ENCODE data around the gene YPEL1.

YPEL1 gene

GRCh38 chr22:21735200-21736083, at the start of gene YPEL1:
YPEL1 (minus strand) TSS chr22:21735794; CDS start chr22:21710744, 25,050 bp downstream.
- DNase-seq: peak; percentile 97

GRCh38 chr22:21780259-21780658, 44.7 kb upstream of the YPEL1 start:
- DNase-seq: no peak

GRCh38 chr22:21779444-21779843, 43.9 kb upstream of the YPEL1 start:
- DNase-seq: no peak

- DNase-seq: no peak
Observed at GRCh38 chr22:21778705-21779363, 43.2 kb upstream of the YPEL1 start.

- no peak for DNase-seq
Observed at GRCh38 chr22:21771631-21771976, 36.0 kb upstream of the YPEL1 start.

GRCh38 chr22:21768435-21768834, 32.8 kb upstream of the YPEL1 start:
- no peak for DNase-seq

- DNase-seq: no peak
Observed at GRCh38 chr22:21766691-21767462, 31.3 kb upstream of the YPEL1 start.

GRCh38 chr22:21765909-21766529, 30.4 kb upstream of the YPEL1 start:
- no peak for DNase-seq

- no peak for DNase-seq
Observed at GRCh38 chr22:21764038-21764804, 28.6 kb upstream of the YPEL1 start.

- no peak for DNase-seq
Observed at GRCh38 chr22:21762712-21763581, 27.4 kb upstream of the YPEL1 start.

GRCh38 chr22:21761994-21762680, 26.5 kb upstream of the YPEL1 start:
- DNase-seq: no peak

- DNase-seq: no peak
Observed at GRCh38 chr22:21761086-21761485, 25.5 kb upstream of the YPEL1 start.

GRCh38 chr22:21760640-21761039, 25.0 kb upstream of the YPEL1 start:
- DNase-seq: no peak

GRCh38 chr22:21759646-21760376, 24.2 kb upstream of the YPEL1 start:
- no peak for DNase-seq

- no peak for DNase-seq
Observed at GRCh38 chr22:21759093-21759492, 23.5 kb upstream of the YPEL1 start.

- no peak for DNase-seq
Observed at GRCh38 chr22:21758091-21758864, 22.7 kb upstream of the YPEL1 start.

GRCh38 chr22:21755851-21756284, 20.3 kb upstream of the YPEL1 start:
- DNase-seq: no peak

- DNase-seq: no peak
Observed at GRCh38 chr22:21754523-21754922, 18.9 kb upstream of the YPEL1 start.

All from midbrain (tissue), 1 donor.